NAMALWA (cell line): ENCODE results near the gene KPNB1.
"Not testable (repeated sequence)": the region's sequence is repeated elsewhere in the genome, so short reads cannot be mapped to it uniquely, and the experiment has no call there.

Source experiments
- DNase-seq: peaks from one replicate; pipeline ENCODE4 v3.0.0-alpha.2; 2015; ENCODE audit warnings: low spot score

The KPNB1 gene

GRCh38 chr17:47676510-47677165 lies 26.9 kb downstream of the KPNB1 start:
- DNase-seq: no peak

- no peak for DNase-seq
Measured at GRCh38 chr17:47678196-47678595, 28.5 kb downstream of the KPNB1 start.

GRCh38 chr17:47682138-47682537 lies 32.4 kb downstream of the KPNB1 start:
- no peak for DNase-seq

GRCh38 chr17:47682727-47683126 lies 33.0 kb downstream of the KPNB1 start:
- not testable (repeated sequence) for DNase-seq

DNA sequence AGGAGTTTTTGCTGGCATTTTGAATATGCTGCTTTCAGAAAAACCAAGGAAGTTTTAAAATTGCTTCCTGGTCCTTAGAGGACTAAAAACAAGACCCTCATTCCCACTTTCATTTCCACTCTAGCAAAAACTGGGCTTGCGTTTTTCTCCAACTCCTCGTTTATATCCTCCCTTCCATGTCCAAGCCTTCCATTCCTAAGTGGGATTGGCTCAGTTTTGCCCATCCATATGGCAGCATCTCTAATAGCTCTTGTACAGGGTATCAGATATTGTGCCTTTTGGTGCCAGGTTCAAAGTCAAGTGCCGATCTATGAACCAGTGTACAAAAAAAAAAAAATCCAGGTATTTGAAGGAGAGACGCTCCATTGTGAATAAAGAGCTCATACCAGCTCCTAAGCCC lies 34.3 kb downstream of the KPNB1 start:
- DNase-seq: no peak

DNA sequence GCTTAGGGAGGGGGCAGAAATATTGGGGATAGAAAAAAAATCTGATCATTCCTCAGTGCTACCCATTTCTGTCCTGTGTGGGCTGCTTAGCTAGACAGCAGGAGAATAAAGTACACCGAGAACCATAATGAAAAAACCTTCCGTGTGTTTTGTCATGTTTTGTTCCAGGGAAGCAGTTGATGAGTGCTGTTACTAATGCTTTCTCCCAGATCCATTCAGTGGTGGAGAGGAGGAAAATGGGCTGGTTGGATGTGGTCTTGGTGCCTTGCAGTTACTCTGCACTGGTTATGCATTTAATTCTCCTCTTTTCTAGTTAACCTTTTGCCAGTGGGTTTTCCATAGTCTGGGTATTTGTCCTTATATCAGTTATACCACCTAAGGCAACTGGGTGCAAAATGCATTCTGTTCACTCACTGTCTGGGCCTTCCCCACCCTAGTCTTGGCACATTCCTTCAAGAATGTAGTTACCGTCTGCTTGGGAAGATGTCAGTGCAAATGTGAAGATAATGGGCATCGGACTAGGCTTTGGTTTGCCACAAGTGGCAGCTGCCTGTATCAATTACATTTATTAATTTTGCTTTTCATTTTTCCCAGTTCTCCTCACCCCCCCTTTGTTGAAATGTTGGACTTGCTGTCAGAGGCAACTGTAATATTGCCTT lies 34.9 kb downstream of the KPNB1 start:
- no peak for DNase-seq

GRCh38 chr17:47685556-47686275 lies 36.0 kb downstream of the KPNB1 start:
- no peak for DNase-seq

DNA sequence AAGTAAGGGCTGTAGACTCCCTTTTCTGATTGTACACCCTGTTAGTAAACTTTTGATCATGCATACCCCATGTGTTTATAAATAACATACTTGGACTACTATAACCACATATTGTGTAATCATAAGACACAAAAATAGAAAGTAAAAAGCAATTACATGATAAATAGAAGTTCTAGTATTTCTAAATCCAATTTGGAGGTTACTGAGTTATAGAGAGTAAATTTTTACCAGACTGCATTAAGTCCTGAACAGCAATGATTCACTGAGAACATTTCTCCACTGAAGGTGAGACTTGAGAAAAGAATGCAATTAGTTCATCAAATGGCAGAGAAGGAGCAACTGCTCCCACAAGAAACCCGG lies 36.5 kb downstream of the KPNB1 start:
- no peak for DNase-seq

GRCh38 chr17:47686664-47687327 lies 37.1 kb downstream of the KPNB1 start:
- DNase-seq: no peak

DNA sequence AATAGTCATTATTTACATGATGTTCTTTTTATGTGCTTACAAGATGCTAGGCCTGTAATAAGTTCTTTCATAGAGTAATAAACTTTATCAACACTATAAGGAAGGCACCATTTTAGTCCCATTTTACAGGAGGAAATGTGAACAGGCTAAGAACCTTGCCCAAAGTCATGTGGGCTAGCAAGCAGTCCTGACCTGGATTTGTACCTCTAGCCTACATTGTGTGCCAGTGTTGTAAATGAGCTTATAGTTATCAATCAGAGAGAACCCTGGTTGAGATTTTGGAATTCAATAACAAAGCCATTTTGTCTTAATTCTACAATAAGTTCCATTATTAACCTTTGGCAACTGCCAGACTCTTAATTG lies 37.6 kb downstream of the KPNB1 start:
- no peak for DNase-seq

DNA sequence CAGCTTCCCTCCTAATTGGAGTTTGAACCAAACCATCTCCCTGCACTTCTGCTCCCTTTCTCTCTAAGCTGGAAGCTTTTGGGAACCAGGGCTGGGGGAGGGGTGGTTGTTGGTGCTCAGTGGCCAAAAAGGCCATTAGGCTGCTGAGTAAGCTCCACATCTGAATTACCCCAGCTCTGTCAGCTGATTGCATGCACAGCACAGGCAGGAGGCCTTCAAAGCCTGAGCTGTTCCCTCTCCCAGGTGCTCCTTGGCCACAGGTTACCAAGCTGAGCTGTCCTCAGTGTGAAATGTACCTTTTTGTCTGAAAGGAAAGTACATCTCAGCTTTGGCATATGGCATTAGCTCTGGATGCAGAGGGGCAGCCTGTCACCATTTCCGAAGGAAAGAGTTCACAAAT lies 38.0 kb downstream of the KPNB1 start:
- no peak for DNase-seq

DNA sequence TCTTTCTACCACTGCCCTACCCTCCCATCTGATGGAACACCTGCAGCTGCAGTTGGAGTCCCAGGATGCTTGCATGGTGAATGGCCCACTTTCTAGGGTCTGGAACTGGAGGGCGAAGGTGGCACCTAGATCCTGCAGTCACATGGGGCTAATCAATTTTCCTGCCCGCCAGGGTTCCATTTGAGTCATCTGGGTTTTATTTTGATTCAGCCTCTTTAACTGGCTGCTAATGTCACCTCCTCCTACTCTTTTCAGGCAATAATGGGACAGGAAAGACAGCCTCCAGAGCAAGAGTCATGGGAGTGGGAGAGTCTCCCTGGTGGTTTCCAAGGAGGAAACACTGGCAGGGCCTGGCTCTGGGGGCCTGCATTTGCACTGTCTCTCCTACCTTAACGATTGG lies 40.4 kb downstream of the KPNB1 start:
- no peak for DNase-seq

DNA sequence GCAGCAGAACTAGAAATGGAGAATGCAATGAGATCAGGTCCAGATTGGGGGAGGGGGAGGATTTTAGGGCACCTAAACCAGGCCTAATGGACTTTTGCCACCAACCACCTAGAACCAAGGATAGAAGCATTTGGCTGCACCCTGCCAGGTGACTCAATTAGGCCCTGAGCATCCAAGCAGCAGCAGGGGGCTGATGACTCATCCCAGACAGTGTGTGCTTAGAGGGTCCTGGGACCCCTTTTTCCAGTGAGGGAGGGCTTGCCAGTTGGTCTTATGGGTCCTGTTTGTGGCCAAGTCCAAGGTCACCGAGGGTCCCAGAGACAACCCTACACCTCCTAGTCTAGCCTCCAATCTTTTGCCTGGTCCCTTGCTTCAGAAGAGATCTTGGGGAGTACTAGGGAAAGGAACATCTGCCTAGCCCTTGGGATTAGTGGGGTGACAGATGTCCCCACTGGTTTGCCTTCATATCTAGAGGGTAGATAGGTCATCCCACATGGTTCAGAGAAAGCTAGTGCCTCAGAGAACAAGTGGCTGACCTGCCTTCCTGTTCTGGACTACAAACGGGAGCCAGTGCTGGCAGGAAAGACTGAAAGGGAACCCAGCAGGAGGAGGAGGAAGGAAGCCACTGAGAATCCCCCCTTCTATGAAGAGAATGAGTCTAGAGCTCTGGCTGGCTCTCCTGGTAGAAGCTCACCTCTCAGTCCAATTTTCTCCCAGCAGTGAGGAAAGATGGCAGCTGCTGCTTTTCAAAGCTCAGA lies 42.6 kb downstream of the KPNB1 start:
- no peak for DNase-seq

DNA sequence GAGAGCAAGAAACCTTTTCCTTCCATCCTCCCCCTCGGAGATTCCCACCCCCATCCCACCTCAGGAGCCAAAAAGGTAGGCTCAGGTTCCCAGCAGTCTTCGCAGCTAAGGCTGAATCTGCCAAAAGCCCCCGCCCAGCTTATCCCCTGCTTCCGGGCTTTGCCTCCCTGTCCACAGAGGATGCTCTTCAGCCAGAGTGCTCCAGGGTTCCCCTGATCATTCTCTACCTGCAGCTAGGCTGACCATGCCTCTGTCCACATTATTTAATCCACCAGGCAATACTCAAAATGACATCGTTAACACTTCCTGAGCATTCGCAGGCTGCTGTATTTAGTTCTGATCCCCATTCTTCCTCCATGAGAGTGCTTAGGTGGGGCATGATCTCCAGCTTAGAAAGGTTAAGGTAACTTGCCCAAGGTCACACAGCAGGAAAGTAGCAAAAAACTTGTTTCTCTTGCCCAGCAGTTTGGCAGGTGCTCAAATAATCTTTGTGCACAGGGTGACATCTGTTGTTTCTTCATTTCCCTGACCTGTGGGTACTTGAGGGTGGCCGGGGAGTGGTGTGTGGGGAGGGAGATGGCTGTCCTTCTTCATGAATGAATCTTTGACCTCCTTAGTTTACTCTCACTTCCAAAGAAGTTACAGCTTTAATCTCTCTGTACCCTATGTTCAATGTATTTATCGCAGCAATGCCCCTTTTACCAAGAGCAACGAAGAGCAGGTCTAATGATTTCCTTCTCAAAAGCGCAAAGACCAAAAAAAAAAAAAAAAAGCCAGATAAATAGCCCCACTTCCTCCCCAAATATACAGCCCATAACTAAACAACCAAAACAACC lies 43.4 kb downstream of the KPNB1 start:
- peak; percentile 69 for DNase-seq

- DNase-seq: peak; percentile 78
Measured at GRCh38 chr17:47693731-47694580, 44.2 kb downstream of the KPNB1 start, which contains the start of gene TBKBP1. Gene TBKBP1 (plus strand): TSS chr17:47694161. CDS start chr17:47696113, 1,952 bp downstream.

DNA sequence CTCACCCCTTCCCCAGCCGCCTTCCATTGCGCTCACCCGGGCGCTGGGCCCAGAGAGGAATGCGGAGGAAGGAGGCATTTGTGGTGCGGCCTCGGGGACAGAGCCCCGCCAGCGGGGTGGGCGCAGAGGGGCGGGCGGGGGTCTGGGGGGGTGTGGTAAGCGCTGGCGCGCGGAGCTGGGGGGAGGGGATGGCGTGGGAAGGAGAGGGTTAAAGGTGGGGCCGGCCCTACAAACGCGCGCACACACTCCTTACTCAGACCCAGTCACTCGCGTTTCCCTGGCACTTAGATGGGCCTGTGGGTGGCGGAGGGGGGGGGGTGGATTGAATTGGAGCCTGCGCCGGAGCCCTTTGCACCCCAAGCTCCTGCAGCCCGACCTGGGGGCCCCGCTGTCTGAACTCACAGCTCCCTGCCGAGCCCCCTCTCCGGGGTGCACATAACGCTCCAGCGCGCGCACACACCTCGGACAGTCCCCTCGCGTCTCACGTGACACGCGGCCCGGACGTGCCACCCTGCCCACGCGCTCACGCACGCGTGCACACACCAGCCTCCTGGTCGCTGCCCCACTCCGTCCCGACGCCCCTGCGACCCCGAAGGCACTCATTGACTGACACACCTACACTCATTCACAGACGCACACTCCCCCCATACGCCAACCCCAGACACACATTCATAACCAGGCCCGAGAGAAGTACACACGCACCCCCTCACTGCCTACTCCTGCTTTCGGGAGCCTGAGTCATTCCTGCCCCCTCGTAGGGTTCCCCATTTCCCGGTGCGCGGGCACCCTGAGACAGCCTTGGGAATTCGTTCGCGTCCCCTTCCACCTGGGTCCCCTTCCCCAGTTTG lies 45.1 kb downstream of the KPNB1 start:
- DNase-seq: no peak

GRCh38 chr17:47695429-47696376 lies 46.0 kb downstream of the KPNB1 start:
- DNase-seq: no peak
